Activated CD4-positive, alpha-beta T cell treated with anti-CD3 and anti-CD28 coated beads, Interleukin-2, Interleukin-4, amounts not matched to agents 100 ng/mL and 50 ng/mL, durations not matched to agents 16 hours and 8 hours (primary cell): ENCODE results near the gene AQP3.
"Not testable (repeated sequence)": the region's sequence is repeated elsewhere in the genome, so short reads cannot be mapped to it uniquely, and the experiment has no call there.

Experiments
- DNase-seq: peaks from one replicate; pipeline ENCODE4 v3.0.0-alpha.2; 2020; ENCODE audit warnings: low spot score

The AQP3 gene

GRCh38 chr9:33446946-33447798 lies at the start of gene AQP3:
TSS of gene AQP3 (minus strand) at chr9:33447593. CDS start at chr9:33447530, 63 bp downstream.
- DNase-seq: peak; percentile 66

DNA sequence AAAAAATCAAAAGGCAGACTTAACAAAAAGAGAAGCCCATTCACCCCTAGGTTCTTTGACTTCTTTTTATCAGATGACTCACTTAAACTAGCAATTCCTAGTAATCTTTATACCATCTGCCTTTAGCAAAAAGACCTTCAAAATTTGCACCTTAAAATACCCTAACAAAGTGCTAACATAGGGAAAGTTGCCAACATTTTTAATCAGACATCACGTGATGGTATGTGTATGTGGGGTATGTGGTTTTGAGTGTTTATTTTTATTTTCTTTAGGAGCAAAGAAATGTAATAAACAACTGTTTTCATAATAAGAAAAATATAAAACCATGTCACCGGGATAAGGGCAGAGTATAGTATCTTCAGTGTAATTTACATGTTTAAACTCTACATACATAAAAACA lies 46.4 kb upstream of the AQP3 start:
- not testable (repeated sequence) for DNase-seq

DNA sequence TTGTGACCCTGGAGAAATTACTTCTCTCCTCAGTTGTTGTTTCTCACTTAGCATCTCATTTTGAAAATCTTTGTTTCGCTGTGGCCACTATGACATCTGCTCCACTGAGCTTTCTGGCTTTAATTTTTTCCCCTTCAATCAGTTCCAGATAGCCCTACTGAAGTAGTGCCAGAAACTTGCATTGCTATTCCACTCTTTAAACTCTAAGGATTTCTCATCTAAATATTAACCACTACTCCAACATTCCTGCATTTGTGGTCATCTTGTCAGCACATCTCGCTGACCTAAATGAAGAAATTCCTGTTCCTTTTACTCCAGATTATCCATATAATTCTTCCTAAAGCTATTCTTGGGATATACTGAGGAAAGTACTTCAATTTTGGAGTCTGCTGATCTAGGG lies 41.7 kb upstream of the AQP3 start:
- DNase-seq: no peak

DNA sequence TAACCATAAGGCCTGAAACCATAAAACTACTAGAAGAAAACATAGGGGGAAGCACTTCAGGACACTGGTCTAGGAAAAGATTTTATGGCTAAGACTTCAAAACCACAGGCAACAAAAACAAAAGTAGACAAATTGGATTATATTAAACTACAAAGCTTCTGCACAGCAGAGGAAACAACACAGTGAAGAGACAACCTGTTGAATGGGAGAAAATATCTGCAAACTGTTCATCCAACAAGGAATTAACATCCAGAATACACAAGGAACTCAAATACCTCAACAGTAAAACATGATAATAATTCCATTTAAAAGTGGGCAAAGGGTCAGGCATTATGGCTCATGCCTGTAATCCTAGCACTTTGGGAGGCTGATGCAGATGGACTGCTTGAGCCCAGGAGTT lies 37.9 kb upstream of the AQP3 start:
- not testable (repeated sequence) for DNase-seq

GRCh38 chr9:33480976-33481375 lies 33.6 kb upstream of the AQP3 start:
- no peak for DNase-seq

DNA sequence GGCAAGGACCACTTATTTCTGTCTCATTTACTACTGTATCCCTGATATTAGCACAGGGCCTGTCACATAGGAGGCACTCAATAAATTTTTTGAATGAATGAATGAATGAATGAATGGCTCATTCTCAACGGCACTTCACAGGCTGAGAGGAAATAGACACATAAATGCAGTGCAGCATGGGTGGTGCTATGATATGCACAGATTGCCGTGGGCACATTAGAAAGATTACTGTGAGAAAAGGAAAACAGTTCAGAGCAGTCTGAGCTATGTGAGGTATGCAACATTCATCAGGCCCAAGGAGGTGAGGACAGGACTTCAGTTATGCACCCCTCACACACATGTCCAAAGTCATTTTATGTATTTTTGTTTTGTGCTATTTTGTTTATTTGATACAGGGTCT lies 32.7 kb upstream of the AQP3 start:
- DNase-seq: no peak

DNA sequence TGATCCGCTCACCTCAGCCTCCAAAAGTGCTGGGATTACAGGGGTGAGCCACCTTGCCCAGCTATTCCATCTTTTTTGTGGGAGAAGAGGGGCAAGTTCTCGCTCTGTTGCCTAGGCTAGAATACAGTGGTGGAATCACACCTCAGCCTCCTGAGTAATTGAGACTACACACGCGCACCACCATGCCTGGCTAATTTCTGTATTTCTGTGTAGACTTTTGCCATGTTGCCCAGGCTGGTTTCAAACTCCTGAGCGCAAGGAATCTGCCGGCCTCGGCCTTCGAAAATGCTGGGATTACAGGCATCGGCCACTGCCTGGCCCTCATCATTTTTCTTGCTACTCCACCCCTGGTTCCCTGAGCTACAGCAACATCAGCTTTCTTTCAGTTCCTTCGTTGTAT lies 29.1 kb upstream of the AQP3 start:
- no peak for DNase-seq

GRCh38 chr9:33475357-33475756 lies 28.0 kb upstream of the AQP3 start:
- no peak for DNase-seq

DNA sequence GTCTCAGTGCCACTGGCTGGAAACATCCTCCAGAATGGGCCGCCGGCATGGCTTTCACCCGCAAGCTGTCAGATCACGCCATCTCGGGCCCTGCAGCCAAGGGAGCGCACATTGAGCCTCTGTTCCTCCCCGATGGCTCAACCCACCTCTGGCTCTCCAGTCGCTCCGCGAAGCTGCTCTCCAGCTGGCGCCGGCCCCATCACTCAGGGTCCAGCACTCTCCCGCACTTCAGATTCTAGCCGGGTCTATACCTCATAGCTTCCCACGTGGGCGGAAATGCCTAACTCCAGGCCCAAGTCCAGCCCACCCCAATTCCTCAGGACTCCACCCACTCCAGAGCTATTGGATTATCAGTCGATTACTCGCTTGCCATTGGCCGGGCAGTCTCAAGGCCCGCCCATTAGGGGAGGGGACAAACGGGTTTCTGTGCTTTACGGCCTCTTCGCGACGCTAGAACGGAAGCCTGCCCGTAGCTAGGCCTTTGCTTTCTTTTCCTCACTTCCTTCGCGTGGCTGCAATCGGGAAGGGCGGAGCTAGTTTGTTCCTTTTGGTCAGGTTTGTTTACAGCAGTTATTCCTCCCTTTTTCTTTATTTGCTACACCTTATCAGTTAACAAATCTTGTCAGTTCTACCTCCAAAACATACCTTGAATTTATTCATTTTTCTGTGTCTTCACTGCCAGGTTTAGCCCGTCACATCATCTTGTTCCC lies 26.4 kb upstream of the AQP3 start, which contains the start of gene NOL6:
Gene NOL6, minus strand, starts transcription at position 282 of the 710 bp plus-strand sequence. Its CDS starts 82 bp downstream, at position 200.
- peak; percentile 100 for DNase-seq

DNA sequence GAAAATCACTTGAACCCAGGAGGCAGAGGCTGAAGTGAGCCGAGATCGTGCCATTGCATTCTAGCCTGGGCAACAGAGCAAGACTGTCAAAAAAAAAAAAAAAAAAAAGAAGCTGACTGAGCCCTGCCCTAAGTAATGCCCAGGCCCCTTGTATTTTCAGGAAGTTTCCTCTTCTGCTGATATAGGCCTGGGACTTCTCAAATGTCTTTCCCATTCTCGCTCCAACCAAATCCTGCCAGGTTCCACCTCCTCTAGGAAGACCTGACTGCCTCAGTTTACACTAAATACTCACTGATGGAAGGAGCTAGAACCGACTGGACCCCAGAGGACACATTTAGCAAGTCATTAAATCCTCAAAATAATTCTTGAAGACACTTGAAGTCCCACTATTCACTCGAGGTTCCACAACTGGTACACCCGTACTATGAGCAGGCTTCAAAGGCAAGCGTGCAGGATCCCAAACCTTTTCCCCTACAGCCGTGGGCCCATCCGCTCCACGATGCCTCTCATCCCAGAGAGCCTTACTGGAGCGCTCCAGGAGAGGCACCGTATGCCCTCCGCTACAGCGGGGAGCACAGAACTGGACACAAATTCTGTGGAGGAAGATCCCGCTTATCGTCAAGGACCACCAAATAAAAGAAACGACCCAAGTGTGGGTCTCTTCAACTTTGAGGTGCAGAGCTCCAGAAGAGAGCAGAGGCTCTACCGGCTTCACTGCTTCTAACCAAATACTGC lies 25.7 kb upstream of the AQP3 start:
- DNase-seq: no peak

DNA sequence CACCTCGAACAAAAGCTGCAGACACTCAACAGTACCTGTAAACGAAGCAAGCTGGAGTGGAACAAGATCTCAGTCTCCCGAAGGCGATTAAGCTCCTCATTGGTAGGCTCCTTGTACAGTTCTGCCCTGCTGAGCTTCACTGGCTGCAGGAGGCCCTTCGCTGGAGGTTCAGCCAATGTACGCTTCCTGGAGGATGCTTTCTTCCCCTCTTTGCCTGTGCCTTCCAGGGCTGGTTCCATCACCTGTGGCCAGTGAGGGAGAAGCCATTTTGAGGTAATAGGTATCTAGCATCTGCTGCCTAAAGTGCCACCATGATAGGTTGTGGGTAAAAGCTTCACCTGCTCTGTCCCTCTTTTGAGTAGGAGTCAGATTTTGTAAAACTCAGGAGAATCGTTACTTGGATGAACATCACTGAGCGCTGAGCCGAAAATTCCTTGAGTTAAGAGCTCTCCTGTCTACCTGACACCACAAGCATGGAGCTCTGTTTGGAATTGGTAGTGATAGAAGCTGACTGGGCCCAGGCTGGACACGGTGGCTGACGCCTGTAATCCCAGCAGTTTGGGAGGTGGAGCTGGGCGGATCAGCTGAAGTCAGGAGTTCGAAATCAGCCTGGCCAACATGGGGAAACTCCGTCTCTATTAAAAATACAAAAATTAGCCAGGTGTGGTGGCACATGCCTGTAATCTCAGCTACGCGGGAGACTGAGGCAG lies 24.9 kb upstream of the AQP3 start:
- DNase-seq: no peak

DNA sequence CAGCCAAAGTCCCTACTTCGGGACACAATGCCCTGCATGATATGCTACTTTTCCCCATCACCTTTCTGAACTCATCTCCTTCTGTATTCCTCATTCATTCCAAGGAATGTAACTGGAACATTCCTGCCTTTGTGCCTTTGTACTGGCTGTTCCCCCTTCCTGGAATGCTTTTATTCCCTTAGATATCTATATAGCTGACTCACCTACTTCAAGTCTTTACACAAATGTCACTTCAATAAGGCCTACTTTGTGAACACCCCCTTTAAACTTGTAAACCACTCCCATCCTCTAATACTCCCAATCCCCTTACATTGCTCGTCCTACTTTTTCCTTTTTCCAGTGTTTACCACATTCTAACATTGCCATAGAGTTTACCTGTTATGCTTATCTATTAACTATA lies 24.0 kb upstream of the AQP3 start:
- DNase-seq: no peak

- DNase-seq: no peak
Measured at GRCh38 chr9:33469891-33470290, 22.5 kb upstream of the AQP3 start.

DNA sequence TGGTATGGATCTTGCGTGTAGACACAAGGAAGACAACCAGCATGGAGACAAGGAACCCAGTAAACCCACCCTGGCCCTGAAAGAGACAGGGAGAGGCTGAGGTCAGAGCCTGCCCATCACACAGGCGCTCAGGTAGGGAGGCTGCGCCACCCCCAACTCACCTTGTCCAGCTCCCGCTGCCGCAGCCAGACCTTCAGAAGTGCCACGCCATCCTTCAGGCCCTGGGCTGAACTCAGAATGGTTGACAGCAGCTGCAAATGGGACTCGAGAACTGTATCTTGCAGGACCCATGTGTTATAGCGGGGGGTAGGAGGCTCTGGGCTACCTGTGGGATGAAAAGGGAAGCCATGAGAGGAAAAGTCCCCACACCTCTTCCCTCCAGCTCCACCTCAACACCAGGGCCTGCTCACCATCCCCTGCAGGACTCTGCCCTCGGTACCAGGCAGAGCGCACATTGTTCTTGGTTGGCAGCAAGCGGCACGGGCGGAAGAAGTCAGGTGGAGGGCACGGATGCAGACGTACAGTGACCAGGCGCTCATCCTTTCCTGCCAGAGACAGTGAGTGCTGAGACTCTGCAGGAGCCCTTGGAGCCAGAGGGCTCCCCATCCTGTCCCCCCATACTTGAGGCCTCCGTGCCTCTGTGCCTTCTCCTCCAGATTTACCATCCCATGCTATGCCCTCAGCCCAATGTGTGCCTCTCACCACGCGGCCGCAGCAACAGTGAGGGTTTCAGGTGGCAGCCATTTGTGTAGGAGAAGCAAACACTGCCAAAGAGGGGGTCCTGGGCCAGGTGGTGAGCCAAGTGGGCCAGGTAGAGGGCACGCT lies 21.6 kb upstream of the AQP3 start:
- no peak for DNase-seq

DNA sequence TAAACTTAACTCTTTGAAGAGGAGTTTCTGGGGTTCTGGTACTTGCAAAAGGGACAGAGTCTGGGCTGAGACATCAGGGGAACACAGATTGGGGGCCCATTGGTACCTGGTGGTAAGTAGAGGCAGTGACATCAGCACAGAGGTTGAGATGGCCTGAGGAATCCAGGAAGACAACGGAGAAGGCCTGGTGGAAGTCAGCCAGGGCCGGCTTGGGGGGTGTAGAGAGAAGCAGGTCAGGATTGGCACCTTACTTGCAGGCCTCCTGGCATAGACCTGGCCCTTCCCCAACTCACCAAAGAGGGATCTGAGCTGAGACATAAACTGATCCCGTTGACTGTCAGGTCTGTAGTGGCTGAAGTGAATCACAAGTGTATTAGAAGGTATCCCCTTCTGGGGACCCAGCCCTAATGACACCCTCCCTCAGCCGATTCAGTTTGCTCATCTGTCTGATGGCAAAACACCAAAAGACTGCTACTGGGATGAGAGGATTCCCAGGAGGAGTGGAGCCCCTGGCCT lies 20.9 kb upstream of the AQP3 start:
- no peak for DNase-seq

GRCh38 chr9:33467526-33467925 lies 20.1 kb upstream of the AQP3 start:
- no peak for DNase-seq

DNA sequence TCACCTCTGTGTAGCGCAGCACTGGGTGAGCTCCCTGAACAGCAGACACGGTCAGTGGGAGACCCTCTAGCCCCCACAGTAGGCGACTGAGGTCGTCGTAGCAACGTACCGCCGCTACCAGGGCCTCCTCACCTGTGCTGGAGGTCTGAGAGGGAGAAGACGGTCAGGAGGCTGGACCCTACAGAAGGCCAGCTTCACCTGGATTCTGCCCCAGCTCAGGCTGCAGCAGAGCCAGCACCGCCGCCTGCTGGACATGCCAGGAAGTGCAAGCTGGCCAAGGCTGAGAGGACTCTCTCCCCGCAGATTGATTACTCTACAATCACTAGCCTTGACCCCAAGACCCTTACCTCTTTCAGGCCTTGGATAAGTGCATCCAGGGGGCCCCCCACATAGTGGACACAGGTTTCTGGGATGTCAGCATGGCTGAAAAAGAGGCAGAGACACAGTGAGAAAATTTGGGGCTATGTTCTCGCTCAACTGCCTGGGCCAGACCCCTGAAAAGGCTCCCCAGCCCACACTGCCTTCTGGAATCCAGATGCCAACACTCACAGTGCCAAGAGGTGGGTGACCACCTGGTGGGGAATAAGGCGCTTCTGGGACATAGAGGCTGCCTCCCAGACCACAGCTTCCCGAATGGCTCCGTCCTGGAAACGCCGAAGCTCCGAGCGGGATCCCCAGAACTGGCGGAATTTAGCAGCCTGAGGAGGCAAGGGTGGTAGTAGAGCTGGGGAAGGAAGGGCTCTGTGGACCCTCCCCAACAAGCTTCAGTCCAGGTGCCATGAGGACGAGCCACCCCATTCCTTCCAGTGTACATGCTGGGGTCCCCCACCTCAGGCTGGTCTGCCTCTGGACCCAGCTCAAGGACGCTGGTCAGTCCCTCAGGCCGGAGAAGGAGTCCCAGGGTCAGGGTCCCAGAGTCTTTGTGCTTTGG lies 19.4 kb upstream of the AQP3 start:
- DNase-seq: peak; percentile 67

GRCh38 chr9:33465596-33466564 lies 18.5 kb upstream of the AQP3 start:
- no peak for DNase-seq

DNA sequence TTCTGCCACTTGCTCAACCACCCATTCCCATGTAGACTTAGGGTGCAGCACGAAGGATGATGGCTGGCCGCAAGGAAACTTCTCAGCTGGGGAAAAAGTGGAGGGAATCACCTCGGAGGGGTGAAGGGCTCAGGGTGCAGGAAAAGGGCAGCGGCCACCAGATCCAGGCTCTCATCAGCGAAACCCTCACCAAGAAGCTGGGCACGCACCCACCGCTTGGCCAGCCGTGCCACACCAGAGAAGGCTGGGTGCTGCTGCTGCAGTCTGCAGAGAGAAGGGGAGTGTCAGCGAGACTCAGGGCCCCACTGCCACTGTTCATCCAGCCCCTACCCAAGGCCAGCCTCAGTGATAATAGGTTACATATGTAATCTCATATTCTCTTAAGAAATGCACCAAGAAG lies 17.7 kb upstream of the AQP3 start:
- DNase-seq: no peak
